Measurements from ENCODE around the gene ACP7.
"Not testable (repeated sequence)": the region's sequence is repeated elsewhere in the genome, so short reads cannot be mapped to it uniquely, and the experiment has no call there.

Gene ACP7

GRCh38 chr19:39083983-39084731 lies at the start of gene ACP7:
Gene ACP7 (plus strand): TSS chr19:39084368. CDS start chr19:39085270, 902 bp downstream.
- DNase-seq: no peak

GRCh38 chr19:39036581-39036980 lies 47.6 kb upstream of the ACP7 start:
- no peak for DNase-seq

GRCh38 chr19:39037194-39037593 lies 47.0 kb upstream of the ACP7 start:
- no peak for DNase-seq

- DNase-seq: no peak
Measured at GRCh38 chr19:39038098-39038497, 46.1 kb upstream of the ACP7 start.

- no peak for DNase-seq
Measured at GRCh38 chr19:39045506-39045905, 38.7 kb upstream of the ACP7 start.

GRCh38 chr19:39046037-39046821 lies 37.9 kb upstream of the ACP7 start:
- no peak for DNase-seq

GRCh38 chr19:39047073-39047472 lies 37.1 kb upstream of the ACP7 start:
- no peak for DNase-seq

- DNase-seq: no peak
Measured at GRCh38 chr19:39052243-39052746, 31.9 kb upstream of the ACP7 start.

GRCh38 chr19:39052846-39053245 lies 31.3 kb upstream of the ACP7 start:
- DNase-seq: no peak

- DNase-seq: no peak
Measured at GRCh38 chr19:39053276-39054090, 30.7 kb upstream of the ACP7 start.

GRCh38 chr19:39054091-39054470 lies 30.1 kb upstream of the ACP7 start:
- DNase-seq: no peak

GRCh38 chr19:39057615-39058014 lies 26.6 kb upstream of the ACP7 start:
- DNase-seq: no peak

- no peak for DNase-seq
Measured at GRCh38 chr19:39059302-39059701, 24.9 kb upstream of the ACP7 start.

GRCh38 chr19:39060171-39060570 lies 24.0 kb upstream of the ACP7 start:
- no peak for DNase-seq

GRCh38 chr19:39064405-39064804 lies 19.8 kb upstream of the ACP7 start:
- DNase-seq: no peak

GRCh38 chr19:39065928-39066327 lies 18.2 kb upstream of the ACP7 start:
- DNase-seq: no peak

GRCh38 chr19:39067104-39067503 lies 17.1 kb upstream of the ACP7 start:
- DNase-seq: no peak

GRCh38 chr19:39068259-39068658 lies 15.9 kb upstream of the ACP7 start:
- DNase-seq: not testable (repeated sequence)

GRCh38 chr19:39070888-39071287 lies 13.3 kb upstream of the ACP7 start:
- no peak for DNase-seq

- no peak for DNase-seq
Measured at GRCh38 chr19:39074205-39074692, 9.9 kb upstream of the ACP7 start.

- no peak for DNase-seq
Measured at GRCh38 chr19:39074942-39075341, 9.2 kb upstream of the ACP7 start.

- DNase-seq: no peak
Measured at GRCh38 chr19:39077323-39077722, 6.8 kb upstream of the ACP7 start.
